A549 (cell line): ENCODE results near the gene DHX58.

Experiments used
- CEBPB ChIP-seq, 2 experiments: fragments of >200 bp in 1 of 2; sonication (Bioruptor Twin) in 1 of 2; formaldehyde crosslinking in 1 of 2; IDR thresholded peaks; 2 replicates each; pipeline ENCODE4 v1.6.1; 2012 to 2016
- CHD2 ChIP-seq: fragments of 150-350 bp; IDR thresholded peaks from 2 replicates; pipeline ENCODE4 v1.6.1; 2014; ENCODE audit warnings: low read length; ENCODE audit not compliant: partially characterized antibody
- EP300 ChIP-seq, 2 experiments: fragments of >200 bp; sonication (Bioruptor Twin); formaldehyde crosslinking; IDR thresholded peaks; 2 replicates in 1 of 2; 3 replicates in 1 of 2; pipeline ENCODE4 v1.6.1; 2016 to 2017
- HOXA7 ChIP-seq: fragments of 250-450 bp; sonication (Bioruptor Pico); IDR thresholded peaks from 2 replicates; pipeline ENCODE4 v1.5.0; 2020; ENCODE audit warnings: mild to moderate bottlenecking, moderate library complexity
- MAFK ChIP-seq: fragments of 450-650 bp; IDR thresholded peaks from 2 replicates; pipeline ENCODE4 v1.6.1; 2014; ENCODE audit not compliant: partially characterized antibody
- POLR2A ChIP-seq: IDR thresholded peaks from 2 replicates; pipeline ENCODE4 v1.6.1; 2012; ENCODE audit warnings: mild to moderate bottlenecking, low read length
- RFX5 ChIP-seq: fragments of 450-650 bp; IDR thresholded peaks from 2 replicates; pipeline ENCODE4 v1.7.1; 2014; ENCODE audit warnings: antibody characterized with exemption, mild to moderate bottlenecking, moderate library complexity
- TP53 ChIP-seq: fragments of 250-450 bp; sonication (Bioruptor Pico); IDR thresholded peaks from 2 replicates; pipeline ENCODE4 v1.5.0; 2021; ENCODE audit warnings: mild to moderate bottlenecking, moderate library complexity
- TF ChIP-seq, protein P1 (sequence below): fragments of >200 bp; sonication (Bioruptor Twin); formaldehyde crosslinking; IDR thresholded peaks from 3 replicates; pipeline ENCODE4 v1.5.1; 2016
- TF ChIP-seq, protein P2 (sequence below): IDR thresholded peaks from 2 replicates; pipeline ENCODE4 v1.6.1; 2012
- TF ChIP-seq, protein P3 (sequence below): IDR thresholded peaks from 2 replicates; pipeline ENCODE4 v1.6.1; 2012; ENCODE audit warnings: low read depth, borderline replicate concordance
- TF ChIP-seq, protein P4 (sequence below): fragments of 200-600 bp; sonication (generic); IDR thresholded peaks from 2 replicates; pipeline ENCODE4 v1.6.1; 2016; ENCODE audit warnings: antibody characterized with exemption, mild to moderate bottlenecking, moderate library complexity
- TF ChIP-seq, protein P5 (sequence below): IDR thresholded peaks from 2 replicates; pipeline ENCODE4 v1.6.1; 2012

DNA sequence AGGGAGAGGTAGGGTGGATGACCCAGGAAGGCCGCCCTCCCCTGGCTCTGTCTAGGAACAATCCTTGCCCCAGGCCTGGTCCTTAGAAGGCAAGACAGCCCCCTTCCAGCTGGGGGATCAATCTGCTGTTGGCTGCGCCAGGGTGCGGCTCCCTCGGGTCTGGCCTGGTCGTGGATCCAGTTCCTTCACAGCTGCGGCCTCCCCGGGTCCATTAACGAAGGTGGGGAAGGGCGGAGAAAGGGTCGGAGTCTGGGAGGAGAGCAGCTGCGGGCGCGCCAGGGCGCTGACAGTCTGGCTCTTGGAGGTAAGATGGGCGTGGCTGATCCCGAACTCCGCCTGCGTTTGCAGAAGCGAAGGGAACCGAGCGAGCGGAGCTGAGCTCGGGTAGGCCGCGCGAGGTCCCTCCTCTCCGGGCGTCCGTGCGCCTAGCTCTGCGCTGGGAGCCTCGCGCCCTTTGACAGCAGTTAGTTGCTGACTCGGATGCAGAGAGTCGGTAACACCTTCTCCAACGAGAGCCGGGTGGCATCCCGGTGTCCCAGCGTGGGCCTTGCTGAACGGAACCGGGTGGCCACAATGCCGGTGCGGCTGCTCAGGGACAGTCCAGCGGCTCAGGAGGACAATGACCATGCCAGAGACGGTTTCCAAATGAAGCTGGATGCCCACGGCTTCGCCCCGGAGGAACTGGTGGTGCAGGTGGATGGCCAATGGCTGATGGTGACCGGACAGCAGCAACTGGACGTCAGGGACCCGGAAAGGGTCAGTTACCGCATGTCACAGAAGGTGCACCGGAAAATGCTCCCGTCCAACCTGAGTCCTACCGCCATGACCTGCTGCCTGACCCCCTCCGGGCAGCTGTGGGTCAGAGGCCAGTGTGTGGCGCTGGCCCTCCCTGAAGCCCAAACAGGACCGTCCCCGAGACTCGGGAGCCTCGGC lies 10.1 kb upstream of the DHX58 start, which contains the start of gene HSPB9:
- TF ChIP-seq, protein P1, sequence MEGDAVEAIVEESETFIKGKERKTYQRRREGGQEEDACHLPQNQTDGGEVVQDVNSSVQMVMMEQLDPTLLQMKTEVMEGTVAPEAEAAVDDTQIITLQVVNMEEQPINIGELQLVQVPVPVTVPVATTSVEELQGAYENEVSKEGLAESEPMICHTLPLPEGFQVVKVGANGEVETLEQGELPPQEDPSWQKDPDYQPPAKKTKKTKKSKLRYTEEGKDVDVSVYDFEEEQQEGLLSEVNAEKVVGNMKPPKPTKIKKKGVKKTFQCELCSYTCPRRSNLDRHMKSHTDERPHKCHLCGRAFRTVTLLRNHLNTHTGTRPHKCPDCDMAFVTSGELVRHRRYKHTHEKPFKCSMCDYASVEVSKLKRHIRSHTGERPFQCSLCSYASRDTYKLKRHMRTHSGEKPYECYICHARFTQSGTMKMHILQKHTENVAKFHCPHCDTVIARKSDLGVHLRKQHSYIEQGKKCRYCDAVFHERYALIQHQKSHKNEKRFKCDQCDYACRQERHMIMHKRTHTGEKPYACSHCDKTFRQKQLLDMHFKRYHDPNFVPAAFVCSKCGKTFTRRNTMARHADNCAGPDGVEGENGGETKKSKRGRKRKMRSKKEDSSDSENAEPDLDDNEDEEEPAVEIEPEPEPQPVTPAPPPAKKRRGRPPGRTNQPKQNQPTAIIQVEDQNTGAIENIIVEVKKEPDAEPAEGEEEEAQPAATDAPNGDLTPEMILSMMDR: no peak
- TF ChIP-seq RFX5 (no peak), CEBPB (IDR thresholded peaks at IDR 0.05) (no peak), POLR2A (no peak), CHD2 (no peak), TP53 (no peak), MAFK (no peak), HOXA7 (CRISPR knock-in tag) (no peak), EP300 (IDR thresholded peaks at IDR 0.05) (no peak)
- TF ChIP-seq, protein P2, sequence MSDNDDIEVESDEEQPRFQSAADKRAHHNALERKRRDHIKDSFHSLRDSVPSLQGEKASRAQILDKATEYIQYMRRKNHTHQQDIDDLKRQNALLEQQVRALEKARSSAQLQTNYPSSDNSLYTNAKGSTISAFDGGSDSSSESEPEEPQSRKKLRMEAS: no peak
- TF ChIP-seq, protein P3, sequence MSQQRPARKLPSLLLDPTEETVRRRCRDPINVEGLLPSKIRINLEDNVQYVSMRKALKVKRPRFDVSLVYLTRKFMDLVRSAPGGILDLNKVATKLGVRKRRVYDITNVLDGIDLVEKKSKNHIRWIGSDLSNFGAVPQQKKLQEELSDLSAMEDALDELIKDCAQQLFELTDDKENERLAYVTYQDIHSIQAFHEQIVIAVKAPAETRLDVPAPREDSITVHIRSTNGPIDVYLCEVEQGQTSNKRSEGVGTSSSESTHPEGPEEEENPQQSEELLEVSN: no peak
- TF ChIP-seq, protein P4, sequence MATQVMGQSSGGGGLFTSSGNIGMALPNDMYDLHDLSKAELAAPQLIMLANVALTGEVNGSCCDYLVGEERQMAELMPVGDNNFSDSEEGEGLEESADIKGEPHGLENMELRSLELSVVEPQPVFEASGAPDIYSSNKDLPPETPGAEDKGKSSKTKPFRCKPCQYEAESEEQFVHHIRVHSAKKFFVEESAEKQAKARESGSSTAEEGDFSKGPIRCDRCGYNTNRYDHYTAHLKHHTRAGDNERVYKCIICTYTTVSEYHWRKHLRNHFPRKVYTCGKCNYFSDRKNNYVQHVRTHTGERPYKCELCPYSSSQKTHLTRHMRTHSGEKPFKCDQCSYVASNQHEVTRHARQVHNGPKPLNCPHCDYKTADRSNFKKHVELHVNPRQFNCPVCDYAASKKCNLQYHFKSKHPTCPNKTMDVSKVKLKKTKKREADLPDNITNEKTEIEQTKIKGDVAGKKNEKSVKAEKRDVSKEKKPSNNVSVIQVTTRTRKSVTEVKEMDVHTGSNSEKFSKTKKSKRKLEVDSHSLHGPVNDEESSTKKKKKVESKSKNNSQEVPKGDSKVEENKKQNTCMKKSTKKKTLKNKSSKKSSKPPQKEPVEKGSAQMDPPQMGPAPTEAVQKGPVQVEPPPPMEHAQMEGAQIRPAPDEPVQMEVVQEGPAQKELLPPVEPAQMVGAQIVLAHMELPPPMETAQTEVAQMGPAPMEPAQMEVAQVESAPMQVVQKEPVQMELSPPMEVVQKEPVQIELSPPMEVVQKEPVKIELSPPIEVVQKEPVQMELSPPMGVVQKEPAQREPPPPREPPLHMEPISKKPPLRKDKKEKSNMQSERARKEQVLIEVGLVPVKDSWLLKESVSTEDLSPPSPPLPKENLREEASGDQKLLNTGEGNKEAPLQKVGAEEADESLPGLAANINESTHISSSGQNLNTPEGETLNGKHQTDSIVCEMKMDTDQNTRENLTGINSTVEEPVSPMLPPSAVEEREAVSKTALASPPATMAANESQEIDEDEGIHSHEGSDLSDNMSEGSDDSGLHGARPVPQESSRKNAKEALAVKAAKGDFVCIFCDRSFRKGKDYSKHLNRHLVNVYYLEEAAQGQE: no peak
- TF ChIP-seq, protein P5, sequence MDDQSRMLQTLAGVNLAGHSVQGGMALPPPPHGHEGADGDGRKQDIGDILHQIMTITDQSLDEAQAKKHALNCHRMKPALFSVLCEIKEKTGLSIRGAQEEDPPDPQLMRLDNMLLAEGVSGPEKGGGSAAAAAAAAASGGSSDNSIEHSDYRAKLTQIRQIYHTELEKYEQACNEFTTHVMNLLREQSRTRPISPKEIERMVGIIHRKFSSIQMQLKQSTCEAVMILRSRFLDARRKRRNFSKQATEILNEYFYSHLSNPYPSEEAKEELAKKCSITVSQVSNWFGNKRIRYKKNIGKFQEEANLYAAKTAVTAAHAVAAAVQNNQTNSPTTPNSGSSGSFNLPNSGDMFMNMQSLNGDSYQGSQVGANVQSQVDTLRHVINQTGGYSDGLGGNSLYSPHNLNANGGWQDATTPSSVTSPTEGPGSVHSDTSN: no peak
